ENCODE data around the gene CD6.

GRCh38 chr11:60938500-60938899, 33.0 kb upstream of the CD6 start:
- no peak for TF ChIP-seq POLR2AphosphoS5 (IDR thresholded peaks at IDR 0.05; ENCODE audit: low read depth, low read length)
- TF ChIP-seq POLR2A (IDR thresholded peaks at IDR 0.05; ENCODE audit: low read depth, low read length): no peak
- TF ChIP-seq TAF1 (IDR thresholded peaks at IDR 0.05; ENCODE audit: low read depth, low read length): no peak
- no peak for TF ChIP-seq PAX5 (IDR thresholded peaks at IDR 0.05; ENCODE audit: insufficient read depth, low read length, severe bottlenecking)
- TF ChIP-seq POU2F2 (IDR thresholded peaks at IDR 0.05; ENCODE audit: low read depth, low read length): no peak
- no peak for TF ChIP-seq SPI1 (IDR thresholded peaks at IDR 0.05; ENCODE audit: low read depth, low read length)
